ENCODE measurements around the gene ARL4C. TPM values are rescaled to one million over a fixed set of nuclear protein-coding genes. Genes with fewer than 3 reads are reported as not detected.

The ARL4C gene
- total and polyA plus RNA-seq, 2 of the 8 experiments (the other 6 are each of a cell fraction or from before 2014, with no cell fraction given): 7.0 to 16.9 TPM

- no peak for TF ChIP-seq EZH2 (IDR thresholded peaks at IDR 0.05; ENCODE audit: low read depth, low read length, severe bottlenecking)
- no peak for TF ChIP-seq CBX5 (IDR thresholded peaks at IDR 0.05; ENCODE audit: low read depth, low read length)
- no peak for TF ChIP-seq SAP30 (IDR thresholded peaks at IDR 0.05; ENCODE audit: insufficient read depth, insufficient replicate concordance, low read length)
- no peak for TF ChIP-seq KDM5A (IDR thresholded peaks at IDR 0.05; ENCODE audit: low read length)
- no peak for TF ChIP-seq POLR2A (IDR thresholded peaks at IDR 0.05; ENCODE audit: control extremely low read depth in 1 of 2, low read depth in 2 of 2, low read length in 2 of 2)
- no peak for TF ChIP-seq CHD2 (IDR thresholded peaks at IDR 0.05; ENCODE audit: low read length)
- TF ChIP-seq CREB1 (IDR thresholded peaks at IDR 0.05): no peak
- no peak for TF ChIP-seq SIRT6 (IDR thresholded peaks at IDR 0.05; ENCODE audit: low read length)
- no peak for TF ChIP-seq NANOG (IDR thresholded peaks at IDR 0.05; ENCODE audit: insufficient read depth, low read depth, low read length, poor library complexity, severe bottlenecking)
Observed at GRCh38 chr2:234502919-234503285, 6.0 kb upstream of the ARL4C start (continued).
